BLaER1 treated with 17β-estradiol and CSF1 and Interleukin-3, amounts not matched to agents 10 nM and 100 nM (cell line): ENCODE measurements around the gene WWOX.
"Not testable (repeated sequence)": the region's sequence is repeated elsewhere in the genome, so short reads cannot be mapped to it uniquely, and the experiment has no call there.

Source experiments
- H3K27ac ChIP-seq, 11 experiments: shearing (Covaris generic); formaldehyde crosslinking; 2 replicates each; pipeline ENCODE4 v1.8.1; 2022
- H3K27me3 ChIP-seq, 11 experiments: shearing (Covaris generic); formaldehyde crosslinking; 2 replicates each; pipeline ENCODE4 v1.8.1; 2022
- H3K36me3 ChIP-seq, 11 experiments: shearing (Covaris generic); formaldehyde crosslinking; 2 replicates each; pipeline ENCODE4 v1.8.1; 2022
- H3K4me1 ChIP-seq, 10 experiments: shearing (Covaris generic); formaldehyde crosslinking; 2 replicates each; pipeline ENCODE4 v1.8.1; 2022
- H3K4me2 ChIP-seq, 11 experiments: shearing (Covaris generic); formaldehyde crosslinking; 2 replicates each; pipeline ENCODE4 v1.8.1; 2022
- H3K4me3 ChIP-seq, 10 experiments: shearing (Covaris generic); formaldehyde crosslinking; 2 replicates each; pipeline ENCODE4 v1.8.1; 2022
- H3K9ac ChIP-seq, 11 experiments: shearing (Covaris generic); formaldehyde crosslinking; 2 replicates each; pipeline ENCODE4 v1.8.1; 2022
- H3K9me3 ChIP-seq, 11 experiments: shearing (Covaris generic); formaldehyde crosslinking; replicated peaks in 1 of 11; 2 replicates each; pipeline ENCODE4 v1.8.1; 2022
- H4K20me1 ChIP-seq, 11 experiments: shearing (Covaris generic); formaldehyde crosslinking; 2 replicates each; pipeline ENCODE4 v1.8.1; 2022
- Cebpa-rat ChIP-seq, 11 experiments: shearing (Covaris generic); IDR thresholded peaks; 2 replicates each; pipeline ENCODE4 v1.8.1; 2022

WWOX gene

DNA sequence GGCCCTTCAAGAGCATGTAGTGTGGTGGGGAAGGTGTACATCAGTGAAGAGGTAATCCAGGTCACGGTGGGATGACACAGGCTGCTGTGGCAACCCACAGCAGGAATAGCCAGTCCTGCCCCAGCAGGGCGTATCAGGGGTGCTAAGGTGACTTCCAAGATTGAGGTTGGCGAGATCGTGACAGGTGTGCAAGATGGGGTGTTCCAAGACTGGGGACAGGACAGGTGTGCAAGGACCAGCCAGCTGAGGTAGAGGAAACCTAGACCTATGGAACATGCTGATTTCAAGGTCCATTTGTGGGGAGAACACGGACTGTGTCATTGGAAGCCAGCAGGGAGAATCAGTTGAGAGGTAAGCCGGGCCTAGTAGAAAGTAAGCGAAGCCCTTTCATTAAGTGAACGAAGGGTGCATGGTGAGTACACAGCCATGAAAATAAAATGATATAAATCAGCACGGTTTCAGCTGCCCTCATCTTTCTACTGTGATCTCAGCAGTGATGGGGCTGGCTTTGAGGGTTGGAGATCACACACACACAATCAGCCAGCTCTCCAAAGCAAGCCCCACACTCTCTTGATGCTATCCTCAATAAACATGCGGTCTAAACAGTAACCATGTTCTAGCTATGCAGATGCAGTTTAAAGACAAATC is 497.0 kb downstream of the WWOX start:
- Histone ChIP-seq H3K36me3 (no peaks in the 10 kb centered on the region), H3K9ac (no peak overlapping the region), H3K27ac (no peak overlapping the region), H3K9me3 (peaks cover 0 to 9% (median 0%) of the 10 kb centered on the region in 11 experiments; a peak in 3 of 22 replicates), H3K4me3 (no peak overlapping the region), H3K27me3 (no peaks in the 10 kb centered on the region), H4K20me1 (no peaks in the 10 kb centered on the region), H3K4me2 (no peak overlapping the region), H3K4me1 (no peaks in the 10 kb centered on the region)
- TF ChIP-seq Cebpa-rat (IDR thresholded peaks at IDR 0.05) = no peak

DNA sequence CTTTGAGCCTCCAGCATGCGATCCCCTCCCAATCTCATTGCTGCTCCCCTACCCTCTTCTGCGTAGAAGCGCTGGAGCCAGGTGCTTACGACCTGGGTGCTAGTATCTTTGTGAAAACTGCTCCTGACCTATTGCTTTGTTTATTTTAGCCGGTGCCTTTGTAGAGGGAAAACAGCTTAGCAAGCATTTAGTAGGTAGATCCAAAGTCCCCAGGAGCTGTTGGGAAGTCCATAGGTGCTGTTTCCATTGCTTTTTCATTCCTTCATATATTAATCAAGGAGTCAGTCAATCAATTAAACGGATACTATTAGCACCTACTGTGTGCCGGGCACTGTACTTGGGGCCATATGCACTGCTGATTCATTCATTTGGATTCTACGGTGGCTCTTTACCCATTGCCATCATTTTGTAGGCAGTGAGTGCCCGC is 497.6 kb downstream of the WWOX start:
- no peaks in the 10 kb centered on the region for H3K36me3 ChIP-seq
- H3K27me3 ChIP-seq = no peaks in the 10 kb centered on the region
- no peak for TF ChIP-seq Cebpa-rat (IDR thresholded peaks at IDR 0.05)

DNA sequence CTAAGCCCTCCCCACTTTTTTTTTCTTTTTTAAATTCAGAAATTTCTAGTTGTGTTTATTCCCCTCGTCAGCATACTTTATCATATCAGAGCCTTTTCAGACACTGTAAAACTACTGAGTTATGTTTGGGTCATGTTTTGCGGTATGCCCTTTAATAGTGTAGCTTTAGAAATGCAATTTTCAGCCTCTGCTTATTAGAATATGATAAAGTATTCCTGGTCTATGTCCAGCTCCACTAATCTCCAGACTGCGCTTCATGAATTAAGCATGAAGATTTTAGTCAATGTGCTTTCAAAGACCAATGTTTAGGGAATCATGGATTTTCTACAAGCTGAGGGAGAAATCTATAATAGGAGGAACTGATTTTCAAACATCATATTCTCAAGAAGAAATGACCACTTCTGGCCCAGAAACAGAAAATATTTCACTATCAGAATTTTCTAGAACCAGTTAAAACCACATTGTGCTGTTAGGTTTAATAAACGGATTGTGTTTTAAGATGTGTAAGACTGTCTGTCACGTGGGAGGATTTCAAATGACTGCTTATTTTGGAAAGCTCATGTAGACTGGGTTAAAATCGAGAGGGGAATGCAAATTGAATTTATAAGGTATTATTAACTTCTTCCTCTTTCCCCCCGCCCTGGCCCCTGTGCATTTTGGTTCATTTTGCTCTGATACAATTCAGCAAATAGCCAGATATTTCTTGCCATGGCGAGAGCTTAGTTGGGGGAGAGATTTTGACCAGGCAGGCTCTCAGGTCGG is 498.5 kb downstream of the WWOX start:
- no peak overlapping the region for H3K4me3 ChIP-seq
- H3K9me3 ChIP-seq = peaks cover 0 to 9% (median 0%) of the 10 kb centered on the region in 11 experiments; a peak in 3 of 22 replicates
- H3K4me1 ChIP-seq = no peaks in the 10 kb centered on the region
- H3K9ac ChIP-seq = no peak overlapping the region
- H3K27me3 ChIP-seq = no peaks in the 10 kb centered on the region
- no peak overlapping the region for H3K4me2 ChIP-seq
- TF ChIP-seq Cebpa-rat (IDR thresholded peaks at IDR 0.05) = no peak
- no peaks in the 10 kb centered on the region for H3K36me3 ChIP-seq
- no peaks in the 10 kb centered on the region for H4K20me1 ChIP-seq
- H3K27ac ChIP-seq = no peak overlapping the region

More for the DNA sequence above, 497.6 kb downstream of the WWOX start:
- no peak overlapping the region for H3K9ac ChIP-seq
- no peak overlapping the region for H3K4me2 ChIP-seq
- no peak overlapping the region for H3K4me3 ChIP-seq
- no peak overlapping the region for H3K27ac ChIP-seq
- H3K4me1 ChIP-seq = no peaks in the 10 kb centered on the region
- H4K20me1 ChIP-seq = no peaks in the 10 kb centered on the region
- H3K9me3 ChIP-seq = peaks cover 0 to 9% (median 0%) of the 10 kb centered on the region in 11 experiments; a peak in 3 of 22 replicates

DNA sequence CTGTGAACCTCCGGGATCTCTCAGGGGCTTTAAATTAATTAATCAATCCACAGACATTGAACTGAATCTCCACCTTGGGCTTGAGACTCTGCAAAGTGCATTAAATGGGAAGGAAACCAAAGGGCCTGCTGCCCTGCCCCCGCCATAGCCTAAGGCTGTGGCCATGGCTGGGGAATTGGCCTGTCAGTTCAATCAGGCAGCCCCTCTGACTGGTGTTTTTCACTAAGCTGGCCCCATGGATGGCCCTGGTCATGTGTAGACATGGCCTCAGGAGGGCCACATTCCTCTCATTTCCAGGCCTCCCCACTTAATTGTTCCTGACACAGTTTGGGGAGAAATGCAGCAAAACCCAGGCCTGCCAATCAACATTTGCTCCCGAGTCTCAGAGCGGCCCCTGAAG is 499.8 kb downstream of the WWOX start:
- H3K4me1 ChIP-seq = no peaks in the 10 kb centered on the region

DNA sequence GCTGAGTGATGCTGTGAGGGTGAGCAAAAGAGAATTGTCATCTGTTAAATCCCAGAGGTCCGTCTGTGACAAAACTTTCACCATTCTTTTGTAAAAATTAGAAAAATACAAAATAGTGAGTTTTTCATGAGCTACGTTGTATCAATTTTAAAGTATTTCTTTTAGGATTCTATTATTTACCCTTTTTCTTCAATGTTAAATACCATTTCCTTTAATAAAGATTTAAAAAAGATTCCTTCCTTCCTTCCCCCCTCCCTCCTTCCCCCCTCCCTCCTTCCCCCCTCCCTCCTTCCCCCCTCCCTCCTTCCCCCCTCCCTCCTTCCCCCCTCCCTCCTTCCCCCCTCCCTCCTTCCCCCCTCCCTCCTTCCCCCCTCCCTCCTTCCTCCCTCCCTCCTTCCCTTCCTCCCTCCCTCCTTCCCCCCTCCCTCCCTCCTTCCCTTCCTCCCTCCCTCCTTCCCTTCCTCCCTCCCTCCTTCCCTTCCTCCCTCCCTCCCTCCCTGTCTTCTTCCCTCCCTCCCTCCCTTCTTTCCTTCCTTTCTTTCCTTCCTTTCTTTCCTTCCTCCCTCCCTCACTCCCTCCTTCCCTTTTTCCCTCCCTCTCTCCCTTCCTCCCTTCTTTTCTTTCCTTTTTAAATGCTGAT is 505.1 kb downstream of the WWOX start:
- not testable (repeated sequence) for H3K27ac ChIP-seq, H3K27me3 ChIP-seq, H3K4me2 ChIP-seq, H3K36me3 ChIP-seq, H3K4me3 ChIP-seq, H4K20me1 ChIP-seq, H3K9ac ChIP-seq, H3K9me3 ChIP-seq
- H3K4me1 ChIP-seq = peaks cover 0 to 12% (median 0%) of the 10 kb centered on the region in 10 experiments; a peak in 4 of 20 replicates

More for the DNA sequence above, 499.8 kb downstream of the WWOX start:
- Histone ChIP-seq H4K20me1 (no peaks in the 10 kb centered on the region), H3K36me3 (no peaks in the 10 kb centered on the region), H3K9me3 (peaks cover 0 to 9% (median 0%) of the 10 kb centered on the region in 11 experiments; a peak in 3 of 22 replicates), H3K27ac (no peak overlapping the region), H3K27me3 (no peaks in the 10 kb centered on the region), H3K4me3 (no peak overlapping the region), H3K9ac (no peak overlapping the region), H3K4me2 (no peak overlapping the region)
- no peak for TF ChIP-seq Cebpa-rat (IDR thresholded peaks at IDR 0.05)

DNA sequence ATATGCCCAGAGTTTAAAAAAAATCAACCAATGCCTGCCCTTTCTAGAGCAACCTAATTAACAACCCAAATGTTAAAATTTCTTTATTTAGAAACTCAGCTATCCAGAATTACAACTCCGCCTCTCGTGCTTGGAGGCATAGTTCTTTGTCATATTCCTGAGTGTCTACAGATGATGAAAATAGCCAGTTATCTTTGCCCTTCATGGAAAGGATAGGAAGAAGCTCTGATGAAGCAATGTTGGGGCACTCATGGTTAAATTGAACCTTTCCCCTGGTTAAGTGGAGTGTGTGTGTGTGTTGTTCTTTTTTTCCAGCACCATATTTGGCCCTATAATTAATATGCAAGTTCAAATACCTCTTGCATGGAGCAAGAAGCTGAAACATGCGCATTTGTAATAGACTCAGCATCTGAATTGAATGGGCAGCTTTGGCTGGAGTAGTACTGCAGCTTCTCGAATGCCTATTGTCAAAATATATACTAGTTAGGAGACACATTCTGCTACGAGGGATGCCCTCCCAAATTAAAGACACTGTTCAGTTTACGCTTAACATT is 506.2 kb downstream of the WWOX start:
- H3K27ac ChIP-seq = no peak overlapping the region
- no peaks in the 10 kb centered on the region for H3K27me3 ChIP-seq
- no peak overlapping the region for H3K9ac ChIP-seq
- no peaks in the 10 kb centered on the region for H3K36me3 ChIP-seq
- no peak overlapping the region for H3K4me2 ChIP-seq
- no peaks in the 10 kb centered on the region for H4K20me1 ChIP-seq
- H3K4me1 ChIP-seq = peaks cover 0 to 12% (median 0%) of the 10 kb centered on the region in 10 experiments; a peak in 4 of 20 replicates
- no peak for TF ChIP-seq Cebpa-rat (IDR thresholded peaks at IDR 0.05)
- no peaks in the 10 kb centered on the region for H3K9me3 ChIP-seq
- H3K4me3 ChIP-seq = no peak overlapping the region

DNA sequence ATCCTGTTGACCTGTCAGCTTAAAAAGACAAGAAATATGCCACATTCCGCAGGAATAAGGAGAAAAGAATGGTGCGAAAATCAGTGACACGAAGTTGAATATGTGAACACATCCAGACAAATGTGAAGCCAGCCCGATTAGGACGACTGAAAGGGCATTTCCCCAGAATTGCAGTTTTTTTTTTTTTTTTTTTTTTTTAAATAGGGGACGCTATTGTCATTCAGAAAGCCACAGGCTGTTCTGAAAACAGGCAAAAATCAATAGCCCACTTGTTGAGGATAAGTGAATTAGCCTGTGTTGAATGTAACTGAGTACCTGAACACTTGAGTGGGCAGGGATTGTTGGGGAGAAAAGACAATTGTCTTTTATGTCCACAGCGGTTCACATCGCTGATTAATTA is 507.1 kb downstream of the WWOX start:
- H4K20me1 ChIP-seq = no peaks in the 10 kb centered on the region
- H3K4me2 ChIP-seq = no peak overlapping the region
- H3K27ac ChIP-seq = no peak overlapping the region
- no peaks in the 10 kb centered on the region for H3K36me3 ChIP-seq
- no peak overlapping the region for H3K9ac ChIP-seq
- no peaks in the 10 kb centered on the region for H3K27me3 ChIP-seq
- H3K4me1 ChIP-seq = peaks cover 0 to 12% (median 0%) of the 10 kb centered on the region in 10 experiments; a peak in 4 of 20 replicates
- no peaks in the 10 kb centered on the region for H3K9me3 ChIP-seq
- no peak for TF ChIP-seq Cebpa-rat (IDR thresholded peaks at IDR 0.05)
- H3K4me3 ChIP-seq = no peak overlapping the region

DNA sequence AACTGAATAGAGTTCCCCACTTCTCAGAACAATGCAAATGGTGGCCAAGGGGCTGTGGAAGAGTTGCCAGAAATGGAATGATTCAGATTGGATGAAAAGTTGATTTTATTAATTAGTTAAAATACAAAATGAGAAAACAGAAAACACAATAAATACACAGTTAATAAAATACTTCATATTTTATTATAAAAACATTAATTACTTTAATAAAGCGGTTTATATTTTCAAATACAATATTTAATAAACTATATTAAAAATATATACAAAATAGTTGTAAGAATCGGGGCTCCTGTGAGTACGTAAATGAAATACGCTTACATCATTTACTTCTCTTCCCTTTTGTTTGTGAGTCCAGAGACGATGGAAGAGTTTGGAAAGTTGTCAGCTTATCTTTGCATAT is 507.6 kb downstream of the WWOX start:
- Histone ChIP-seq H3K9ac (no peak overlapping the region), H3K4me2 (0 out of 22 replicates have a peak overlapping the region, but pooled peaks of 1 of the 11 experiments have one; percentile 5), H3K4me3 (no peak overlapping the region), H3K27me3 (no peaks in the 10 kb centered on the region), H3K36me3 (no peaks in the 10 kb centered on the region), H3K27ac (no peak overlapping the region), H4K20me1 (no peaks in the 10 kb centered on the region), H3K4me1 (peaks cover 0 to 12% (median 0%) of the 10 kb centered on the region in 10 experiments; a peak in 4 of 20 replicates), H3K9me3 (no peaks in the 10 kb centered on the region)
- TF ChIP-seq Cebpa-rat (IDR thresholded peaks at IDR 0.05) = no peak

DNA sequence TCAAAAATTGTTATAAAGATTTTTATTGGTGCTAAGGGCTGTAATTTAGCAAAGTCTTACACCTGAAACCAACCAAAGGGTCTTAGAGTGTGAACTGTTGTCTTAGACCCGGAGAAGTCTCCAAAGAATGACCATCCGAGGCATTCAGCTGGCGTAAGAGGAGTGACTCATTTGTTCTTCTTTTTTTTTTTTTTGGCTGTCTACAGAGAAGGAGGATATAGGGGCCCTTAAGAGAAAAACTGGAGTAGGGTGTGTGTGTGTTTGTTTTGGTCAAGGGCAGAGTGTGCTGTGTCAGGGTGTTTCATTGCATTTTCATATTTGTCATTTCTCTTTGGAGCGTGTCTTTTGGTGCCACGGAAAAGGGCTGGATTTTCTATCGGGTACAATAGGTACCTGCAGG is 508.0 kb downstream of the WWOX start:
- Histone ChIP-seq H3K4me1 (peaks cover 0 to 12% (median 0%) of the 10 kb centered on the region in 10 experiments; a peak in 4 of 20 replicates), H3K27me3 (no peaks in the 10 kb centered on the region), H4K20me1 (no peaks in the 10 kb centered on the region), H3K9ac (no peak overlapping the region), H3K27ac (no peak overlapping the region), H3K9me3 (no peaks in the 10 kb centered on the region), H3K36me3 (no peaks in the 10 kb centered on the region), H3K4me2 (0 out of 22 replicates have a peak overlapping the region, but pooled peaks of 1 of the 11 experiments have one; percentile 5), H3K4me3 (no peak overlapping the region)
- no peak for TF ChIP-seq Cebpa-rat (IDR thresholded peaks at IDR 0.05)
